B cell (primary cell): ENCODE measurements around the gene TWIST2.

Experiments
- EZH2 ChIP-seq: IDR thresholded peaks from 2 replicates; pipeline ENCODE4 v1.6.1; 2012; ENCODE audit warnings: borderline replicate concordance, low read depth, mild to moderate bottlenecking, moderate library complexity, low read length; ENCODE audit not compliant: insufficient read depth, poor library complexity, severe bottlenecking
- TF ChIP-seq, protein P1 (sequence below): fragments of 200-600 bp; IDR thresholded peaks from one replicate; pipeline ENCODE4 v1.8.0; 2022; ENCODE audit warnings: antibody characterized with exemption, mild to moderate bottlenecking

DNA sequence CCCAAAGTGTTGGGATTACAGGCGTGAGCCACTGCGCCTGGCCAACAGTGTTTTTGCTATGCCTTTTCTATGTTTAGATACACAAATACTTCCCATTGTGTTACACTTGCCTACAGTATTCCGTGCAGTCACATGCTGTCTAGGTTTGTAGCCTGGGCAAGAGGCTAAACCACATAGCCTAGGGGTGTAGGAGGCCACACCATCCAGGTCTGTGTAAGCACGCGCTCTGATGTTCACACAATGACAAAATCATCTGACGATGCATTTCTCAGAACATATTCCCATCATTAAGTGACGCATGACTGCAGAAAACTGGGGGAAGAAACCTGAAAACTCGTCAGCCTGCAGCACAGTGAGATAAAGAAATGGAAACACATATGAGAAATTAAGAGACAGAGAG lies 46.1 kb upstream of the TWIST2 start:
- TF ChIP-seq, protein P1, sequence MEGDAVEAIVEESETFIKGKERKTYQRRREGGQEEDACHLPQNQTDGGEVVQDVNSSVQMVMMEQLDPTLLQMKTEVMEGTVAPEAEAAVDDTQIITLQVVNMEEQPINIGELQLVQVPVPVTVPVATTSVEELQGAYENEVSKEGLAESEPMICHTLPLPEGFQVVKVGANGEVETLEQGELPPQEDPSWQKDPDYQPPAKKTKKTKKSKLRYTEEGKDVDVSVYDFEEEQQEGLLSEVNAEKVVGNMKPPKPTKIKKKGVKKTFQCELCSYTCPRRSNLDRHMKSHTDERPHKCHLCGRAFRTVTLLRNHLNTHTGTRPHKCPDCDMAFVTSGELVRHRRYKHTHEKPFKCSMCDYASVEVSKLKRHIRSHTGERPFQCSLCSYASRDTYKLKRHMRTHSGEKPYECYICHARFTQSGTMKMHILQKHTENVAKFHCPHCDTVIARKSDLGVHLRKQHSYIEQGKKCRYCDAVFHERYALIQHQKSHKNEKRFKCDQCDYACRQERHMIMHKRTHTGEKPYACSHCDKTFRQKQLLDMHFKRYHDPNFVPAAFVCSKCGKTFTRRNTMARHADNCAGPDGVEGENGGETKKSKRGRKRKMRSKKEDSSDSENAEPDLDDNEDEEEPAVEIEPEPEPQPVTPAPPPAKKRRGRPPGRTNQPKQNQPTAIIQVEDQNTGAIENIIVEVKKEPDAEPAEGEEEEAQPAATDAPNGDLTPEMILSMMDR: no peak
- TF ChIP-seq EZH2: no peak
